HG02943 (cell line): Measurements from ENCODE around the gene SRM.
A peak's percentile ranks its signal among the peaks of the same experiment; 100 is the strongest.
"Not testable (repeated sequence)": the region's sequence is repeated elsewhere in the genome, so short reads cannot be mapped to it uniquely, and the experiment has no call there.

Source experiments
- ATAC-seq: cut with Tn5 transposase; IDR thresholded peaks from one replicate; pipeline ENCODE4 v1.9.1; 2021; ENCODE audit warnings: mild to moderate bottlenecking, low read depth, moderate library complexity; ENCODE audit not compliant: unreplicated experiment

Gene SRM

DNA sequence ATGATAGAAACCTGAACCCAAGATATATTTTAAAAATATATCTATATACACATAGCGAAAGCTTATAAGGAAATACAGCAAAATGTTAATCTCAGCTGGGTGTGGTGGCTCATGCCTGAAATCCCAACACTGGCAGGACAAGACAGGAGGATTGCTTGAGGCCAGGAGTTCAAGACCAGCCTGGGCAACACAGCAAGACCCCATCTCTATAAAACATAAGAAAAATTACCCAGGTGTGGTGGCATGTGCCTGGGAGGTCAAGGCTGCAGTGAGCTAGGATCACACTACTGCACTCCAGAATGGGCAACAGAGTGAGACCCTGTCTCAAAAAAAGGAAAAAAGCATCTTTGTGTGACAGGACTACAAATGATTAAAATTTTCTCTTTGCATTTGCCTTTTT, 6.0 kb upstream of the SRM start:
- ATAC-seq, result no peak

DNA sequence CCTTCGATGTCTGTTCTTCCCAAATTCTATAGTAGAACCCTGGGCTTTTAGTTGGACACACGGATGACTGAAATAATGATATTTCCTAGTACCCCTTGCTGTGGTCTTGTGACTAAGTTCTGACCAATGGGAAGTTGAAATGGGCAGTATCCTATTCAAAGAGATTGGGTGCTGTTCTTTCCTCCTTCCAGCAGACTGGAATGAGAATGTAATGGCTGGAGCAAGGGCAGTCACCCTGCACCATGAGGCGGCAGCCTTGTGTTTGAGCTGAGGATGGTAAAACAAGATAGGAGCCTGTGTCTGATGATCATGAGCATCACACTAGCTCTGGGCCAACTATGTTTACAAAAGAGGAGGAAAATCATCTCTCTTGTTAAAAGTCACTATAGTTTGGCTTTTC, 5.1 kb upstream of the SRM start:
- ATAC-seq, result no peak

DNA sequence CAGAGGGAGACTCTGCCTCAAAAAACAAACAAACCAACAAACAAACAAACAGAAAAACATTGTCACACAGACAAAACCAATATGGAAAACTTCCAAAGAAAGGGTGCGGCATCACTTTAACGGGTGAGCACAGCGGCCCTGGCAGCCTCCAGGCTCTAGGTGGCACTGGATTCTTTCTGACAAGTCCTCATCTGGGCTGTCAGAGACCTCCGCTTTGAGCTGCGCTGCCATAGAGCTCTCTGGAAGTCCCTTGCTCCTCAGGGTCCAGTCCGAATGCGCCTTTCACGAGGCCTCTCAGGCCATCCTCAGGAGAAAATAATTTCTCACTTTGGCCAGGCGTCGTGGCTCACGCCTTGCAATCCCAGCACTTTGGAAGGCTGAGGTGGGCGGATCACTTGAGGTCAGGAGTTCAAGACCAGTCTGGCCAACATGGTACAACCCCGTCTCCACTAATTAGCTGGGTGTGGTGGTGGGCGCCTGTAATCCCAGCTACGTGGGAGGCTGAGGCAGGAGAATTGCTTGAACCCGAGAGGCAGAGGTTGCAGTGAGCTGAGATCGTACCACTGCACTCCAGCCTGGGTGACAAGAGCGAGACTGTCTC, 4.2 kb upstream of the SRM start:
- ATAC-seq, result not testable (repeated sequence)

DNA sequence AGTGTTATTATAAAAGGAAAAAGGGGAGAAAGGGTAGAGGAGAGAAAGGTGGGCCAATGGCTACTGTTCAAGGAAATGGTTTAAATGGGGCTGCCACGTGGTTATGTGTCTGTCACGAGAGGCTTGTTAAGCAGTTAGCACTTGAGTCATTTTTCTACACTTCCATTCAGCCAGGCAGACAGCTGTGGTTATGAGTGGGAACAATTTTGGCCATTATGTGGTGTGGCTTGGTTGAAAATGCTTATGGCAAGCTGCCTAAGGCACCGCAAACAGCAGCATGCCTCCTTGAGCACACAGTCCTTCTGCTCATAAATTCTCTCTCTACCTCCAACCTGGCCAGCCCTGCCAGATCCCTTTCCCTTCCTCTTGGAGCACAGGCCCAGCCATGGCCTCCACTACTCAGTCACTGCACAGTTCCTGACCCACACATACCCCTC, 3.2 kb upstream of the SRM start:
- ATAC-seq, result no peak

DNA sequence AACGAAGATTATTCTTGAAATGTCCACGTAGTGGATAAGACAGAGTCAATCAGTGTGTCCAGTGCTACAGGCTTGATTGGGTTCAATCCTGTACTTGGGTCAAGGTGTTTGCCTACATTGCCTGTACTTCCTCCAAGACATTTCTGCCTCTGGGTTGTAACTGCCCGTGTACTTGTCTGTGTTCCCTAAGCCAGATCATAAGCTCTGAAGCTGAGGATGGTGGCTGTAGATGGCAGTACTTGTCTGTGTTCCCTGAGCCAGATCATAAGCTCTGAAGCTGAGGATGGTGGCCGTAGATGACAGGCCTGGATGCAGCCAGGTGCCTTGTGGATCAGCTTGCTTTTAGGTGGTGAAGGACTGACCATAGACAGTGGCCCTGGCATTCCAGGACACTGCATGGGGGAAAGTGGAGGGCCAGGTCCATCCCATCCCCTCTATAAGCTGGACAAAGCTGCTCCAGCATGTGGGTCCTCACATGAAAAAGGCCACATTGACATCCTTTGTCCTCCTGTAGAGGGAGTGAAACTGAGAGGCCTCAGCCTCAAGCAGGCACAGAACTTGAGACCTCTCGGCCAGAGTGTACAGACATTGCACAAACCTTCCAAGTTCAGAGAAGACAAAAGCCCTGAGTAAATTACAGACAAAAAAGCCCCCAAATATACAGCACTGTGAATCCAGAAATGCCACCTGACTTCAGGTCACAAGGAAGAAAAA, 2.0 kb upstream of the SRM start:
- ATAC-seq, result no peak

DNA sequence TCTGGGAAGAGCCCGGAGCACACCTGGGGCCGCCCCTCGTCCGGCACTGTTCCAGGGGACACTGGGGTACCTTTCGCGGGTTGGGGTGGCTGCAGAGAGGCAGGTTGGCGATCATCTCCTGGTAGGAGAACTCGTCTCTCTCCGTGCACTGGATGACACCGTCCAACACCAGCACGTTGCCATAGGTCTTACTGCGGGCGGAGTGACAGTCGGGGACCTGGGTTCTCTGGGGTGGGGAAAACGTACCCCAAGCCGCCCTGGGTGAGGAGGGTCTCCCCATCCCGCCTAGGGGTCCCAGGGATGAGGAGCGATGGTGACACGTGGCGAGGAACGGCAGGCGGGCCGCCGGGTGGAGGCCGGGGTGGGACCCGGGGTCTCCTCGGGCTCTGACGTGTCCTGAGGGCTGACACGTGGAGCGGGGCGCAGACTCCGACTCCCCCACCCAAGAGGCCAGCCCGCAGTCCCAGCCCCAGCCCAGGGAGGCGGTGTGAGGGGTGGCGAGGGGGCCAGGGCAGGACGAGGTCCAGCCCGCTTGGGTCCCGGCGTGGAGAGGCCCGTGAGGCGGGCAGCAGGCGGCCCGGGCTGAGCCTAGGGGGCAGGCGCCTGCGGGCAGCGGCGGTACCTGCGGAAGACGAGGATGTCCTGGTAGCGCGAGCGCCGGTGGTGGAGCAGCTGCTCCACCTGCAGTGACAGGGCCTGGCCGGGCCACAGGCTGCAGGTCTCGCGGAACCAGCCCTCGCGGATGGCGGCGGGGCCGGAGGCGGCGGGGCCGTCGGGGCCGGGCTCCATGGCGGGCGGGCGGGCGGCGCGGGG, 457 bp downstream of the SRM start:
- peak; percentile 18 for ATAC-seq

DNA sequence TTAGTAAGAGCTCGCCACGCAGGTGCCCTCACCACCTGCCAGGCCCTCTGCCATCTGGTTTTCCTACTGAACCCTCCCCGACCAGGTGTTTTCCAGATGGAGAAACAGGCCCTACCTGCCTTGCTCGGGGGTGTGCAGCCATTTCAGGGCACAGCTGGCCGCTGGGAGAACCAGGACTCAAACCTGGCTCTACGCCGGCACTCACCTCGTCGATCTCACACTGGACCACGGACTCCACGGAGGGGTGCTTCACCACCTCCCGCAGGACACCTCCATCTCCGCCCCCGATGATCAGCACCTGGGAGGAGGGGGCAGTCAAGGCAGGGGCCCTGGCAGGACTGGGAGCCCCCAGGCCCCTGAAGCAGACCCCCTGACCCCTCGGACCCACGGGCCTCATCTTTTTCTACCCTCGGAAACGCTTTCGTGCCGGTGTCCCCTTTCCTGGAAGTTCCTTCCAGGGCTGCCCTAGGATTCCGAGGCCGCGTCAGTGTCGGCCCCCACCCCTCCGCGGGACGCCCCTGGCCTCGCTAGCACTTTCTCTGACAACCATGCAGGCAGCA, 1.1 kb downstream of the SRM start:
- no peak for ATAC-seq

DNA sequence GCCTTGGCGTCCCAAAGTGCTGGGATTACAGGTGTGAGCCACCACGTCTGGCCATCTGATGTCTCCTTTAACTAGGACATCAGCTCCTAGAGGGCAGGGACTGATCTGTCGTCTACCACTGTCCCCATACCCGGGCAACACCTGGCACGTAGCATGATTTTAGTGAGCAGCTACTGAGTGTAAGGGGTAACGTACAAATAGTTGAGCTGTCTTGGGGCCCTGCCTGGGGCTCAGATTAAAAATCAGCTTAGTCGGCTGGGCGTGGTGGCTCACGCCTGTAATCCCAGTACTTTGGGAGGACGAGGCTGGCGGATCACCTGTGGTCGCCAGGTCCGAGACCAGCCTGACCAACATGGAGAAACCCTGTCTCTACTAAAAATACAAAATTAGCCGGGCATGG, 1.8 kb downstream of the SRM start:
- no peak for ATAC-seq

DNA sequence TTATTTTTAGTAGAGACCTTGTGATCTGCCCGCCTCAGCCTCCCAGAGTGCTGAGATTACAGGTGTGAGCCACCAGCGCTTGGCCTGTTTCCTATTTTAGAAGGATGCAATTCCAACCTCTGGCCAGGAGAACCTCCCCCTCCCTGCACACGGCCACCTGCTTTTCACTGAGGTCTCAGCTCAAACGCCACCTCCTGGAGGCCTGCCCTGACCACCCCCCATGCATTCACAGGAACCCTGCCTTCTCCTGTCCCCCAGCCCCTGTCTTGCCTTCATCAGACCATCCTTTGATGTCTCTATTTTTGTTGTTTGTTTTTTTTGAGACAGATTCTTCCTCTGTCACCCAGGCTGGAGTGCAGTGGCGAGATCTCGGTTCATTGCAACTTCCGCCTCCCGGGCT, 2.3 kb downstream of the SRM start:
- ATAC-seq, result no peak

DNA sequence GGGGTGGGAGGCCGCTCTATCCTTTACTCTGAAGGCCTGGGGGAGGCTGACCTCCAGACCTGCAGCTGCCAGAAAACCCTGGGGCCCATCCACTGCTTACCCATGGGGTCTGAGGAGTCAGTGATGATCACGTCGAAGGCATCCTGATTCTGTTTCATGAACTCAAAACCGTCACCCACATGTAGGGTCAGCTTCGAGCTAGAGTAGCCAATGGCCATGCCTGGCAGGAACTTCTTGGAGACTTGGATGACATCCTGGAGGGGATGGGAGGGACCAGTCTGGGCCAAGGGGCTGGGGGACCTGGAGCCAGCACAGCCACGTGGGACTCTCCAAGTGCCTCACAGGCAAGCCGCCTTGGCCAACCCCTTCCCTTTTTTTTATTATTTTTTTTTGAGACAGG, 3.3 kb downstream of the SRM start:
- ATAC-seq, result no peak

DNA sequence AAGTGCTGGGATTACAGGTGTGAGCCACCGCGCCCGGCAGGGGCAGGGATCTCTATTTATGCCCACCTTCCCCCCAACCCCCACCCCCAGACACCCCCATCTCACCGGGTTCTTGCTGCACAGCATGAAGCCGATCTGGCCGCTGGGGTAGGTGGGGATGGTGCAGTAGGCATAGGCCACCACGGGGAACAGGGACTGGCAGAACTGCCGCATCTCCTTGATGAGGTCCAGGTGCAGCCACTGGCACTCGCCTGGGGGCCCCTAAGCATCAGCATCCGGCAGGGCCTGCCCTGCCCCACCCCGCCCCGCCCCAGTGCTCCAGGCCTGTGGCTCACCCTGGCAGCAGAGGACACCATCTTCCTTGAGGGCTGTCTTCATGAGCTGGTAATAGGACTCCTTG, 4.1 kb downstream of the SRM start:
- ATAC-seq, result no peak

DNA sequence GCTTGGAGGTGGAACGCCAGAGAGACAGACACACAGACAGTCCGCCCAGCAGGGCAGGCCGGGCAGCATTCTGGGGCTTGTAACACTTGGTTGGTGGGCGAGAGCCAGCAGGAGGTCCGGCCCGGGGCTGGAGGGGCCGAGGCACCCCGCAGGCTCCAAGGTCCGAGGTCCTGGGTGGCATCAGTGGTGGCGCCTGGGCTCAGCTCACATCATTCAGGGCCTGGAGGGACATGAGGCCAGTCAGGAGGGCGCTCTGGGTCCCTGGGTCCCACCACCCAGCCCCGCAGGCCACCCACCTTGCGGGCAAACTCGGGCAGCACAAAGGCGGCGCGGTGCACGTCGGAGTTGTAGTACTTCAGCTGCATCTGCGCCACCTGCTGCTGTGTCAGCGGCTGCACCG, 5.2 kb downstream of the SRM start:
- ATAC-seq, result no peak

DNA sequence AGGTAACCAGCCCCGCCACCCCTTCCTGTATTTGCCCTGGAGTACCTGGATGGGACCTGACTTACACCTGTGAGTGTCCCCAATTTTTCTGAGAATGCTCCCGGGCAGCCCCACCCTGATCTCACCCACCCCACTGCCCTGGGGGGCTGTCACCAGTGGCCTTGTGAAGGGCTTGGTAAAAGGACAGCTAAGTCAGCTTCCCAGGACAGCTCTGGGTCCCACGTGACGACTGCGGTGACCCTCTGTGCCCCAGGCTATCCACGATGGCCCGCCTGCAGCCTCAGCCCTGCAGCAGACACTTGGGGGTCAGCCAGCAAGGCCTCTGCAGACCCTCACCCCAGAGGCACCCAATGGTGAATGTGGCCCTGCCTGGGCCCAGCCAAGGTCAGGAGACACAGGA, 5.6 kb downstream of the SRM start:
- ATAC-seq, result no peak

DNA sequence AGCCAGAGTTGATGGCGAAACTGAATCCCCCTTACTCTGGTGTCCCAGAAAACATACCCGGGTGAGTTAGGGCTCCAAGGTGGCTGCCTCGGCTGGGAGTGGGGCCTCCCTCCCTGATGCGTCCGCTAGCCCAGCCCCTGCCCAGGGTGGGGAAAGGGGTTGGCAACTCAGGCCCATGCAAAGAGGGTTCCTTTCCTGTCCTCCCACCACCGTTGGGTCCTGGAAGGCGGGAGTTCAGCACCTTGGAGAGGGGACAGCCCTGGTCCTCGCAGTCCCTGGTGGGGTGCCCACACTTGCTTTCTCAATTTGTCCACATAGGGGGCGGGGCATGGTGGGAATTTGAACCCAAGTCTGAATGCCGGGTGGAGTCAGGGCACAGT, 6.1 kb downstream of the SRM start:
- no peak for ATAC-seq

DNA sequence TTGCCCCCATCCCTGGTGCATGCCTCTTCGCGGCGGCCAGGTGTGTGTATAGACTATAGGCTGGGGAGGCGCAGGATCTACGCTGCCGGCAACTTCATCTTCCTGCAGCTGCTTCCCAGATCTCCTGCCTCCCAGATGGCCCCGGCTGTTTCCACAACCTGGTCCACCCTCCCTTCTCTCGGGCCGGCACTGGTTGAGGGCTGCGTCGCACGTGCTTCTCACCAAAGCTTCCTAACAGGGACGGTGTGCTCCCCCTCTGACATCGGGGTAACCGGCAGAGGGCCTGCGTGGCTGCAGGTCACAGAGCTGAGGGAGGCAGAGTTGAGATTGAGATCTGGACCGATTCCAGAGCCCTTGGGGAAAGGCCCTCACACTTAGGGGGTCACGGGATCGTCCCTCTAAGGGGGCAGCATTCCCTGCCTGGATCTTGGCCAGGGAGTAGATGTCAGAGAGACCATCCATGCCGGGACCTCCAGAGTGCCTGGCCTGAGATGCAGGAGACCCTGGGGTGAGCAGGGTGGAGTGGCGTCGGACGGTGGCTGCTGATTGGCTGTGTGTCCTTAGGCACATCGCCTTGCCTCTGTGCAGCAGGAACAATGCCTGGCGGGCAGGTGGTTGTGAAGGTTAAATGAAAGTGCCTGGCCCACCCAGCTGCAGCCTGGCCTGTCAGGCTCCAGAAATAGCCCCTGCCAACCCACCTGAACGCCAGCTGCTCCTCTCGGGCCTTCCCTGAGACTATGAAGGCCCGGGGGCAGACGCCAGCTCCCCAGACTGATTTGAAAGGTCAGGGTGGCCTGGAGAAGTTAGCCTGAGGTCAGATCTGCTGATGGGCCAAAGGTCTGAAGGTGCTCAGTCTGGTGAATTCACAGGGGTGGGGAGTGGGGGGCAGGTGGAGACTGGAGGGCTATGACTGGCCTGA, 6.7 kb downstream of the SRM start:
- ATAC-seq, result no peak

DNA sequence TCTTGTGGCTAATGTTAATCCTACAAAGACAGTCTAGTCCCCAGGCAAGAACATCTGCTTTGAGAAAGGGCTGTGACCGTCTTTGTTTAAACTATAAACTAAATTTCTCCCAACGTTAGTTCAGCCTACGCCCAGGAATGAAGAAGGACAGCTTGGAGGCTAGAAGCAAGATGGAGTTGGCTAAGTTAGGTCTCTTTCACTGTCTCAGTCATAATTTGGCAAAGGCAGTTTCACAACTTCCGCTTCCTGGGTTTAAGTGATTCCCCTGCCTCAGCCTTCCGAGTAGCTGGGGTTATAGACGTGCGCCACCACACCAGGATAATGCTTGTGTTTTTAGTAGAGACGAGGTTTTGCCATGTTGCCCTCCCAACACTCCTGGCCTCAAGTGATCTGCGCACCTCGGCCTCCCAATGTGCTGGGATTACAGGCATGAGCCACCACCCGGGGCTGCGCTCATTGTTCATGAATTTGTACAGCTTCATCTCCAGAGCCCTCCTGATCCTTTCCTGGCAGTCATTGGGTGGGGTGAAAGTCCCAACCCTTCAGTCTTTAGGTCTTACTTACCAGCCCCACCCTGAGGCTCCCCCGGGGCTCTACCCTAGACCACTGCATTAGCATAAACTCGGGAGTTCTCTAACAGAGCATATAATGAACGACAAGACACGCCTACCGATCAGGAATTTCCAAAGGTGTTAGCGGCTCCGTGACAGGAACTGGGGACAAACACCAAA, 7.9 kb downstream of the SRM start:
- no peak for ATAC-seq

DNA sequence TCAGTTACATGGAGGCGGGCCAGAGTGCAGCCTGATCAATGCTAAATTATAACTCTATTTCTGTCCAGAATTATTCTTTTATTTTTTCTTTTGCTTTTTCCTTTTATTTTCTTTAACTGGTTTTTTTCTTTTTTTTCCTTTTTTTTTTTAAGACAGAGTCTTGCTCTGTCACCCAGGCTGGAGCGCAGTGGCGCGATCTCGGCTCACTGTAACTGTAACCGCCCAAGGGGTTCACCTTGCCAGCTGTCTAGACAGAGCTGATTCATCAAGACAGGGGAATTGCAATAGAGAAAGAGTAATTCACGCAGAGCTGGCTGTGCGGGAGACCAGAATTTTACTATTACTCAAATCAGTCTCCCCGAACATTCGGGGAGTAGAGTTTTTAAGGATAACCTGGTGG, 8.7 kb downstream of the SRM start:
- not testable (repeated sequence) for ATAC-seq

DNA sequence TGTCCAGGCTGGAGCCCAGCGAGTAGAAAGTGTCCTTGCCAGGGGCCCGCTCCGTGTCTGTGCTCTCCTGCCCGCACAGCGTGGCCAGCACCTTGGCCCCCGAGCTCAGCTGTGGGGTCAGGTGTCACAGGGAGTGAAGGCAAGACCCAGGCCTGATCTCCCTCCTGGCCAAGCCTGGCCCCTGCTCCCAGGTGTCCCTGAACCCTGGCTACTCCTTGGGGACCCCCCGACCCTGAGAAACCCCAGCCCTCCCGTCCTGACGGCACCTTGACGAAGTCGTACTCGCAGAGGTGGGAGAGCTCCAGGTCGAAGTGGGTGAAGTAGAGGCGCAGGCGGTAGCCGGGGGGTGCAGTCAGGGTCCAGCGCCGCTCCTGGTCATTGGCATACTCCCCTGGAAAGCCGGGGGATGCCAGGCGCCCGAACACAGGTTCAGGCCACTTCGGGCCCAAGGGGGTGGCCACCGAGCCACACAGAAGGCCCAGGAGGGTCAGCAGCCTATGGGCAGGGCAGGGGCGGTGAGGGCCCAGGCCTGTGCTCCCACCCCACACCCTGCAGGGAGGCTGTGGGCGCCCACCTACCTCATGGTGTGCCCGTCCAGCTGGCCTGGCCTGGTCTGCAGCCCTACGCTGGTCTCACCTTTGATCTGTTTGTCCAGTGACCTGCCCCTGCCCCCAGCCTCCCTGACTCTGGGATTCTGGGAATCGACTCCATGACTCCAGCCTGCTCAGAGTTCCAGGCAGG, 13.0 kb downstream of the SRM start, which contains the start of gene MASP2:
TSS of gene MASP2 (minus strand) at position 615 of the 741 bp plus-strand sequence. CDS start at position 583, 32 bp downstream.
- ATAC-seq, result no peak

DNA sequence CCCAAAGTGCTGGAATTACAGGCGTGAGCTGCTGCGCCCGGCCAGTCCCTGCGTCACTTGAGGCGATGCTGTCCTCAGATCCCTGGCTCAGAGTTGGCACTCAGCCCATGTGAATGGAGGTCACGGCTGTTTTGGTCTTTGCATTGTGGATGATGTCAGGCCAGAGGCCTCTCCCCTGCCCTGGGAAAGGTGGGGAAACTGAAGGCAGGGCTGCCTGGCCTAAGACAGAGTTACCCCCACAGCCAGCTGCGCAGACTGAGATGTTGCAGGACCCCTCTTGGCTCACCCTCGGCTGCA, 13.6 kb downstream of the SRM start:
- ATAC-seq, result no peak
